K562 (cell line): ENCODE results near the gene RERE.

Experiments
- ELK3 ChIP-seq: fragments of 450-650 bp; formaldehyde crosslinking; IDR thresholded peaks from 2 replicates; pipeline ENCODE4 v1.4.0; 2020; ENCODE audit warnings: mild to moderate bottlenecking
- TEAD1 ChIP-seq, 2 experiments: fragments of 450-650 bp in 1 of 2; sonication (generic) in 1 of 2; formaldehyde crosslinking; IDR thresholded peaks; 2 replicates each; pipeline versions ENCODE4 v1.4.0 to v1.8.0; 2020 to 2022; ENCODE audit warnings: mild to moderate bottlenecking in 2 of 2, missing genetic modification reagents in 1 of 2
- ZNF511 ChIP-seq: sonication (generic); formaldehyde crosslinking; IDR thresholded peaks from 2 replicates; pipeline ENCODE4 v1.8.0; 2022; ENCODE audit warnings: mild to moderate bottlenecking, missing genetic modification reagents

- TF ChIP-seq TEAD1 (CRISPR knock-in tag; IDR thresholded peaks at IDR 0.05) (no peak), ZNF511 (no peak), ELK3 (CRISPR knock-in tag) (no peak)
Measured at GRCh38 chr1:8426996-8427395, 390.4 kb downstream of the RERE start.
